BJ (cell line): ENCODE results near the gene AGBL4. TPM values are rescaled to one million over a fixed set of nuclear protein-coding genes. Genes with fewer than 3 reads are reported as not detected.

ENCODE experiments used
- CTCF ChIA-PET: fragments of 350-600 bp; formaldehyde crosslinking; extraction: SDS; loops from one replicate; lab custom pipeline; 2021; ENCODE audit warnings: antibody characterized with exemption, inconsistent platforms; lab: Yijun Ruan, JAX
- POLR2A ChIA-PET: fragments of 300-600 bp; sonication (Branson Sonifier 250); formaldehyde crosslinking; extraction: SDS; loops from one replicate; lab custom pipeline; 2021; ENCODE audit warnings: antibody characterized with exemption; lab: Charles Lee
- DNase-seq: peaks from one replicate; pipeline ENCODE4 v3.0.0-alpha.2; 2011; ENCODE audit warnings: low read depth
- H3K27me3 ChIP-seq: 2 replicates; pipeline ENCODE4 v1.6.0; 2011; ENCODE audit warnings: low read length; ENCODE audit not compliant: control insufficient read depth, insufficient read depth
- H3K36me3 ChIP-seq: 2 replicates; pipeline ENCODE4 v1.5.1; 2011; ENCODE audit warnings: low read length; ENCODE audit not compliant: control insufficient read depth, insufficient read depth
- H3K4me3 ChIP-seq: 2 replicates; pipeline ENCODE4 v1.5.1; 2011; ENCODE audit warnings: low read depth, mild to moderate bottlenecking, control low read depth, low read length
- CTCF ChIP-seq: IDR thresholded peaks from 2 replicates; pipeline ENCODE4 v1.5.1; 2011; ENCODE audit warnings: low read depth, mild to moderate bottlenecking, control low read depth, inconsistent platforms, low read length, moderate library complexity; ENCODE audit not compliant: insufficient read depth
- polyA plus RNA-seq: library from polyadenylated mRNA; depleted of rRNA; stranded (reverse); fragments of >200 nt; gene quantifications from 2 replicates; pipeline ENCODE4 v1.2.3, GENCODE V29; 2011

Gene AGBL4
- polyA plus RNA-seq, 1 experiment = not detected

GRCh38 chr1:49541096-49541752 is 482.5 kb downstream of the AGBL4 start:
- DNase-seq = no peak
- no peak overlapping the region for H3K4me3 ChIP-seq
- H3K27me3 ChIP-seq = no peaks in the 10 kb centered on the region
- ChIA-PET CTCF (no interaction called here), POLR2A (no interaction called here)
- H3K36me3 ChIP-seq = no peaks in the 10 kb centered on the region
- no peak for TF ChIP-seq CTCF

DNA sequence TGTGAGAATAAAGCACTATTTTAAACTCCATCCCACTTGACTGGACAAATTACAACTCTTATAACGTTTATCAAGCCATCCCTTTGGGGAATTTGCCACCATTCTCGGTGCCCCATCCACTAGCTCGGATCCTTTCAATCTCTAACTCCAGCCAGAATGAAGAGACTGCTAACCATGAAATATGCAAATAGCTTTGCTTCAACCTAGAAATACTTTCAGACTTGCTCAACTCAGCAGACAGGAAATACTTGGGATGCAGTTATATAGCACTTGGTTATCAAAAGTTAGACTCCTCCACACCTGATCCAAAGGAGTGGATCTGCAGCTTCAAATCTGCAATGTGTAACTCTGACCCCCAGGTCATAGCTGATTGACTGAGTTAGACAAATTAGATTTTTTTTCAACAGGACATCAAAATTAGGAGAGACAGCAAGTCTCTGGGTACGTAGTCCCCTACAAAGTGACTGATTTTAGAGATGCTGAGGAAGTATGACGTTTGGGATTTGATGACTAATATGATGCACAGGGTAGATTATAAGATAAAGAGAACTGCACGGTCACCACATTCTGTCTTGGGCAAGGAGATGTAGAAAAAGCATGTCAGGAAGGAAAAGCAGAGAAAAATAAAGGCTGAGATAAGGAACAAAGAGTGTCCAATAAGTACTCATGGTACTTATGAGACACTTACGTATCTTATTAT is 496.0 kb downstream of the AGBL4 start:
- no peak for DNase-seq
- Histone ChIP-seq H3K27me3 (no peaks in the 10 kb centered on the region), H3K4me3 (no peak overlapping the region), H3K36me3 (no peaks in the 10 kb centered on the region)
- POLR2A ChIA-PET = no interaction called here
- TF ChIP-seq CTCF = no peak
- CTCF ChIA-PET = interaction anchor here (0.7 kb wide), 1 partner anchor 228 kb away, joined by 3 read pairs; no protein-coding TSS in a partner anchor

- Histone ChIP-seq H3K4me3 (no peak overlapping the region), H3K36me3 (no peaks in the 10 kb centered on the region), H3K27me3 (no peaks in the 10 kb centered on the region)
- DNase-seq = no peak
- TF ChIP-seq CTCF = no peak
- ChIA-PET CTCF (no interaction called here), POLR2A (no interaction called here)
These were observed 497.1 kb downstream of the AGBL4 start for GRCh38 chr1:49526672-49527071.

DNA sequence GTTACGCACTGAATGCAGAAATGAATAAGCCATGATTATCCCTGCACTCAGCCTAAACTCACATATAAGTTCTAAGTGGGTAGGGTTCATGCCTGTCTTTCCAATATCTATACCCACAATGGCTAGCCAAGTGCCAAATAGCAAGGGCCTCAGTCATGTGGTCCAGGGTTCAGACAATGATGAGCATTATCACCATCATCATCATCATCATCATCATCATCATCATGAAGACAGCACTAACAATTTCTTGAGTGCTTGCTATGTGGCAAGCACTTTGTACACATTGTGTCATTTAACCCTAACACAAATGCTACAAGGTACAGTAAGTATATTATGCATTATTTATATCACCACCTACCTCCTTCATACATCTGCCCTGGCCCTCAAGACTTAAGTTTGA is 500.0 kb downstream of the AGBL4 start:
- TF ChIP-seq CTCF = no peak
- CTCF ChIA-PET = no interaction called here
- Histone ChIP-seq H3K27me3 (no peaks in the 10 kb centered on the region), H3K4me3 (no peak overlapping the region), H3K36me3 (no peaks in the 10 kb centered on the region)
- DNase-seq = no peak
- POLR2A ChIA-PET = no interaction called here

DNA sequence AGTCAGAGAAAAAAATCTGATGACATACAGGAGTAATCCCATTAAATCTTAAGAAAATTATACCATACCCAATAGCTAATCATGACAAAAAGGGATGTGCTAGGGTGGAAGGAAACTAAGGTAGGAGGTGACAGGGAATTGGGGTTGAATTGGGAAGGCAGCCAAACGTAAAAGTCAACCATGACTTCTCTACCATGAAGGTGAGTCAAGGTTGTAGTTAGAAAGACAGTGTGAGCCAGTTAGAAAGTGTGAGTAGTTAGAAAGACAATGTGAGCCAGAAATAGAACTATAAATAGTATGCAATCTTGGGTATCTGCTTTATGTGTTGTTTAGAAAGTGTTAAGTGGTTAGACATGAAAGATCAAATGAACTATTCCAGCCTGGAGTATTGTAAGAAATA is 556.8 kb downstream of the AGBL4 start:
- ChIA-PET POLR2A (no interaction called here), CTCF (no interaction called here)
- Histone ChIP-seq H3K36me3 (no peaks in the 10 kb centered on the region), H3K4me3 (no peak overlapping the region), H3K27me3 (no peaks in the 10 kb centered on the region)
- DNase-seq = no peak
- no peak for TF ChIP-seq CTCF
